NCI-H2227 (cell line): ENCODE measurements around the gene LYSMD3.

Experiments used
- DNase-seq: peaks from one replicate; lab custom pipeline; 2025; ENCODE audit not compliant: unreplicated experiment; lab: John Stamatoyannopoulos, UW

Gene LYSMD3

DNA sequence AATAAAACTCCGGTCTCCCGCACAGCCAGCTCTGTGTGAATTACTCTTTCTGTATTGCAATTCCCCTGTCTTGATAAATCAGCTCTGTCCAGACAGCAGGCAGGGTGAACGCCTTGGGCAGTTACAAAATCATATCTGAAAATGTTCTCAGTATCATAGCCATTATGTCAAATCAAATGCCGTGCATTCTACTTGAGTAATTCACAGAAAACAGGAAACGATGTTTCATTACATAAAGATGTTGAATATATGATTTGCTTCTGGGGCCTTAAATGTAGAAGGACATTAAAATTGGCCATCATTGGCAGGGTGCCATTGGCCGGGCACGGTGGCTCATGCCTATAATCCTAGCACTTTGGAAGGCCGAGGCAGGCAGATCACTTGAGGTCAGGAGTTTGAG is 46.2 kb downstream of the LYSMD3 start:
- no peak for DNase-seq

DNA sequence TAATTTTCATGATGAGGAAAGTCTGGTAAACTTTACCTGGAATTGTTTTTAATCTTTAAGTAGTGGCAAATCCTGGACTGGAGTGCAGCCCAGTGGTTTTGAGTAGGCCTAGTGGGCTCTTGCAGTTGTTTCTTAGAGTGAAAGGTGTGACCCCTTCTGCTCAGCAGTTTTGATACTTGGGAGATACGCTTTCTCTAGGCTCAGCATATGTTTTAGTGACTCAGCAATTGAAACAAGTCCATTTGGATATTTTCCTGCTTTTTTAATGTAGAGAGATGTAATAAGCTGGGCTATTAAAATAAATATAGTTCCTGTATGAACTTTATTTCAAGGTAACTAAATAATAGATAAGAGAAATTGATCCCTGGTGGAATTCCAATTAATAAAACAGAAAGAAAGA is 48.7 kb downstream of the LYSMD3 start:
- no peak for DNase-seq

DNA sequence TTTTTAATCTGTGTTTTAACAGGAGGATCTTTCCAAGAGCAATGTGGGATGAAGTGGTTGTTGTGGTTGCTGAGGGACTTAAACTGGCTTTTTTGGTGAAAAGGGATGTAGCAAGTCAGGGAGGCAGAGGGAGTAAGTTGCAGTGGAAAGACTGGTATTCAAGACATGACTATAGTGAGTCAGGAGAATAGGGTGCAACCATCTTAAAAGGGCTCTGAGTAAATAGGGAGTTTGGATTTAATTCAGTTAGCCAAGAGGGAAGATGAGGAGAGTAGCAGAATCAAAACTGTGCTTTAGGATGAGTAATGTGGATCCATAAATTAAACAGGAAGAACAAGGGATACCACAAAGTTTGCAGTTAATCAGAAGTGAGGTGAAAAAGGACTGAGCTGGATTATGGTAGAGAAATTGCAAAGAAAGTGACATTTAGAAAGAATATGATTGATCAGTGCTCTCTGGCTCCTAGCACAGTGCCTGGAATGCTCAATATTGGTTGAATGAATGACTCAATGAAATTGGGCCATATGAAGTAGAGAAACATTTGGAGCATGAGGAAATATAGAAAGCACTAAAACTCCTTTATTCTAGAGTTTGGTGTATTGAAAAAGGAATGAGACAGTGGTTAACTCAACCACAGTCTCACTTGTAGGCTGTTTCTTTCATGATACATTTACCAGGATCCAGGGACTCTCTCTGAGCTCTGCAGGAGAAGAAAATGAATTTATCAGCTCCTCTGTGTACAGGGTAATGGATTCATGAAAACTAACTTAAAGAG is 49.6 kb downstream of the LYSMD3 start:
- no peak for DNase-seq

DNA sequence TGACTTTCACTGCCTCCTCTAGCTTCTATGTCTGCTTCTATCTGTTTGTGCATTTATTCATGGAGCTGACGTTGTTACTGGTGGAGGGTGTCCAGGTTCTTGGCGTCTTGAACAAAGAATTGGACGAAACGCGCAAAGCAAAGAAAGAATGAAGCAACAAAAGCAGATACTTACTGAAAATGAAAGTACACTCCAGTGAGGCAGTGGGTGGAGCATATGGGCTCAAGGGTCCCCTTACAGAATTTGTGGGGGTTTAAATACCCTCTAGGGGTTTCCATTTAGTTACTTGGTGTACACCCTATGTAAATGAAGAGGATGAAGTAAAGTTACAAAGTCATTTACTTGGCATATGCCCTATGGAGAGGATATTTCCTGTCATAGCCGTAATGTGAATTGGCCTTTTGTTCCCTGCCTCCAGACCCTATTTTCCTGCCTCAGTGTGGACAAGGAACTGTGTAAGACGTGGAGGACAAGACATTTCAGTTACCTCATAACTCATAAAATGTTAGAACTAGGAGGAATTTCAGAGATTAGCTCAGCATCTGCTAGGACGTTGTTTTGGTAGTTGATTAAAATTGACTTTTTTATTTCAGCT is 51.7 kb downstream of the LYSMD3 start:
- no peak for DNase-seq

DNA sequence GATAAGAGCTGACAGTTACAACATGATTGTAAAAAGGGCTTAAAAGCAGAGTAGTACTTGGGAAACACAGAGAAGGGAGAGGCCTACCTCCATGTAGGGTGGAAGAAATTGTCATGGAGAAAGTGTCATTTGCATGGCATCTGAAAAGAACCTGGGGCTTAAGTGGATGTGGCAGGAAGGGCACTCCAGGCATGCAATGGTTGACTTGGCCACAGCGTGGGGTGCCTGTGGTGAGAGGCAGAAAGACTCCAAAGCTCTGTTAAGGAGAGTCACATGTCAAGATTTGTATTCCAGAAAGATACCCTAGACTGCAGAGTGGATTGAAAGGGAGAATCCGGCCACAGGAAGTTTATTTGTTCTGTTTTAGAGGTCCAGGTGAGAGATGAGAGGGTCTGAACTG is 52.3 kb downstream of the LYSMD3 start:
- peak; percentile 1 for DNase-seq

DNA sequence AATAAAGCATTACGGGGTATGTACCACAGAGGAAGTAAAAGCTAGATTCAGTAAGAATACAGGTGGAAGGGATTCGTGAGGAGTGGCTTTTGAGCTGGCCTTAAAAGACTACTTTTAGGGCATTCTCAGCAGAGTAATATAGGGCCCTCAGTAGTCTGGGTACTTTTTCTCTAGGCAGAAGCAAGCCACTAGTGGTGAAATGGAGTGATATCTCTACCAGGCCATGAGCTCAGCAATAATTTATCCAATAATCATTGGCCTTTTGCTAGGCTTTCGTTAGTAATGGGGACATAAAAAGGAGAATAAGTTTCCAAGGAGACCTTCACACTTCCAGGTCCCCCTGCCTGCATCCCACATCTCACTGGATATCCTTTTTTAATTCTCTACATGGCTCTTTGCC is 53.0 kb downstream of the LYSMD3 start:
- DNase-seq = no peak

DNA sequence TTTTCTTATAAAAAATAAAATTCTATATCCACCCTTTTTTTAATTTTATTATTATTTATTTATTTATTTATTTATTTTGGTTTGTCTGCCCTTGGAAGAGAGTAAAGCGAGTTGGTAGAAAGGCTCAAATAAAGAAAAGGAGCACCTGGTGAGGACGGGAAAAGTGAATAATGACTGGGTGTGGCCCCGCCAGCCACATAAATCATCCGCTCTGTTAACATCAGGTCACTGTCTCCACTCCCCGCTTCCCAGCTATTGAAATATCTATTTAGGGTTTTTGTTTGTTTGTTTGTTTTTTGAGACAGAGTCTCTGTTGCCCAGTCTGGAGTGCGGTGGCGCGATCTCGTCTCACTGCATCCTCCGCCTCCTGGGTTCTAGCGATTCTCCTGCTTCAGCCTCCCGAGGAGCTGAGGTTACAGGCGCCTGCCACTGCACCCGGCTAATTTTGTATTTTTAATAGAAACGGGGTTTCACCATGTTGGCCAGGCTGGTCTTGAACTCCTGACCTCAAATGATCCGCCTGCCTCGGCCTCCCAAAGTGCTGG is 53.9 kb downstream of the LYSMD3 start:
- peak; percentile 16 for DNase-seq

DNA sequence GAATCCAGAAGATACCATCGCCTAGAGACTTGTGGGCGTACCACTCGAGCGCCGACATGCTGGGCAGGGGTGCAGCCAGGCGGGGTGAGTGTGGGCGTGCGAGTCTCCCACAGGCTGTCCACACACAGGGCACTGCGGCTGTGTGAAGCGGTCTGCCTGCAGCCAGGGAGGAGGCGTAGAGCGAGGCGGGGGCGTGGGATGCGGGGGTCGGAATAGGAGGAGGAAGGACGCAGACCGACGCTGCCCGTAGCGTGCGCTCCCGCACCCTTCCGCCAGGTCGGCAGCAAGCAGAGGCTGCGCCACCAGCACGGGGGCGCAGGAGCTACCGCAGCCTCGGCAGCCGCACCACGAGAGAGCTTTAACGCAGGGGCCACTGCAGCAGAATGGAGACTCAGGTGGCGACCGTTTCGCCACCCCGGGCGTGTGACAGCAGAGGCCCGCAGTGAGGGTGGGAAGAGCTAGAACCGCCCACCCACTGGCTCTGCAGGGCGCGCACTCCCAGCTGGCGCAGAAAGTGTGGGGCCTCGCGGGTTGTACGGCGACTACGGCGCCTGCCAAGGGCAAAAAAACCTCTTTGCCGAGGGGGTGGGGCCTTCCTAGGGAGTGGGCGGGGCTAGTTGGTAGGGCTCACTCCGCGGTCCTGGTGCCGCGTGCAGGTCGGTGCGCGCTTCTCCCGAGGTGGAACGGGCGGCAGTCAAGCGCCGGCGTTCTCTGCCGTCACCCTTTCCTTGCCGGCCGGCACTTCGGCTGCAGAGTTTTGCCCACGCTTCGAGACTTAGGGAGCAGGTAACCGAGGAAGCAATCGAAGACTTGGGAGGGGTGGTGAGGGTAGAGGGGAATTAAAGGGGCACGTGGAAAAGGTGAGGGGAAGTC is 54.9 kb downstream of the LYSMD3 start, which contains the start of the genes MBLAC2 and POLR3G:
Gene MBLAC2 (minus strand): TSS at position 537 of the 873 bp plus-strand sequence. CDS start 479 bp downstream, at position 58.
Gene POLR3G (plus strand): TSS at position 630 of the 873 bp plus-strand sequence. CDS start 10,704 bp downstream, outside the sequence.
- DNase-seq = peak; percentile 91

DNA sequence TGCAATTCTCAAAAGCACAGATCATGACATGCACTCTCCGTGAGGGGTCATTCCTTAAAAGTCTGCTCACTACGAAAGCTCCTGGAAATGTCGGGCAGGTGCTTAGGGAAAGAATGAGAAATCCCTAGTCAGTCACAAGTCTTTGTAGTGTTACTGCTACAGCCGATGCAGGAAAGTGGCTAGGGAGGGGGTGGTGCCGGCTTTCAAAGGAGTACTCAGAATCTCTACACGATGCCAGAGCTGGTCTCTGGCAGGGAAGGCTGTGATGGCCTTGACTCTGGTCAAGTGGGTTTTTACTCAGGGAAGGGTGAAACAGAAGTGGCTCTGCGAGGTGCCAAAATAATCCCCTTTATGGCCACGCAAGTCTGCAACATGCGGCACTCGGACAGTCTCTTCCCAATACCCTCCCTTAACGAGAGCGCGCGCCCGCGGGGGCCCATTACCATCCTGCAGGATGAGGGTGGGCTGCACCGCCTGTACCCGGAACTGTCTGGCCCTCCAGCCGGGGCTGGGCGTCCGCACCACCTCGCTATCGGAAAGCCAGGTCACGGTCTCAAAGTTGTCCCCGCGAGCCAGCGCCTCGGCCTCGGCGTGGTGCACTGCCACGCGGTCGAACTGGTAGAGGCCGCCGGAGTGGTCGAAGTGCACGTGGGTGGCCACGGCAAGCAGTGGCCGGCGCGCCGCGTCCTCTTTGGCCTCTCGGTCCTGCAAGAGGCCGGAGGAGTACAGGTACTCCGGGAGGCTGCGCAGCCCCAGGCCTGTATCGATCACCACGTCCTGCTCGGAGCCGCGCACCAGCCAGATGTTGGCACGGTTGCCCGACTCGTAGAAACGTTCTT is 55.8 kb downstream of the LYSMD3 start:
- peak; percentile 41 for DNase-seq

DNA sequence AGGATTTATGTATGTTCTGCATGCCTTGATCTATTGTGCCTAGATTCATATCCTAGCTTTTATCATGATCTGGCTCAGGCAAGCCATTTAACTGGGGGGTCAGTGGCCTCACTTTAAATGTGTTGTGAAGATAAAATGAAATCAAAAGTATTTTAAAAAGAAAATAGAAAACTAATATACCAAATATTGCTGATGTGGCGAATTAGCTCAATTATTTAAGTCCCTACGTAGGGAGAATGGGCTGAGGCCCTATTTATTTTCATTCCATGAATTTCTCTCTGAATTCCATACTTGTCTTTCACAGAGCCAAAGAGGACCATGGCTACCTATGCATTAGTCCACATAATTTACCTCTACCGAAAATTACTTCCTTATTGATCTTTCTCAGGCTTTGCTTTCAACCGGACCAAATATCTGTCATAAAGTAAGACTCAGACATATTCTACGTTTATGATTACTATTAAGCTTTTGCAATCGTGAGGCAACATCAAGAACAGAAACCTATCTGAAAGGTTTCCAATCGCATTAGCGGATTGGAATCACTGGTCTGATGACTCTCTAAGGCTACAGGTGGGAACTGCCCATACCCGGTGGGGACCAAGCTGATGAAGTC is 56.5 kb downstream of the LYSMD3 start:
- no peak for DNase-seq
